DMS114 treated with DMSO at 0.1 percent for 48 hours (cell line): ENCODE data around the gene SMURF1.
"Not testable (repeated sequence)": the region's sequence is repeated elsewhere in the genome, so short reads cannot be mapped to it uniquely, and the experiment has no call there.

Experiments
- DNase-seq: peaks from one replicate; lab custom pipeline; 2025; ENCODE audit not compliant: unreplicated experiment; lab: John Stamatoyannopoulos, UW

The SMURF1 gene

DNA sequence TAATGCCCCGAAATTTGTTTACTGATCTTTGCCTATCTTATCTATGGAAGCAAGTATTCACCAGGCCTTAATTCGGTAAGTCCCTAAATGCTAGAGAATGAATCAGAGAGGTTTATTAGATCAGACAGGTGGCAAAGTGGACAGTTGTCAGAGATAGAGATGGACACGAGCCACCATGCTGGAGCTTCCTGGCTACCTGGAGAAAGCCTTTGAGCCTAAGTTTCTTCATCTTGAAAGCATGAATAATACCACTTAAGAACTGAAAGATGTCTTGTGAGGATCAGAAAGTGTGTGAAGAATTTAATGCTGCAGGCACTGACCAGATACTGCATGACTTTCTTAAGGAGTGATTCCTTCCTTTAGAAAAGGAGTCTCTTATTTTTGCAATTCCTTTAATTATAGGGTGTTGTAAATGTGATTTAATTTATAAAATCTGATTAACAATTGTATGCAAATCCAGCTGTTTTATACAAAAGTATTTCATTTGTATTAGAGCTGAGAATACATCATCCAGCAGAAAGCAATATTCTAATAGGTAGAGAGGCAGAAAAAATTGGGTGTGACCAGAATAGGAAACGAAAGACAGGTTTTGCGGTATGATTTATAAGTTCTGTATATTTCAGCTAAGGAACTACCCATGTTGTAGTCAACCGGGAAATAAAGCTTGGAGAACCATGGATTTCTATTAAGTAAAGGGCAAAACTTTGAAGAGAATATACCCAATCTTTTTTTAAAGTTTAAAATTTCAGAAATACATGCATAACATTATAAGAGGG, 82.7 kb downstream of the SMURF1 start:
- no peak for DNase-seq

GRCh38 chr7:99054781-99055180, 89.1 kb downstream of the SMURF1 start:
- no peak for DNase-seq

GRCh38 chr7:99050971-99051370, 92.9 kb downstream of the SMURF1 start:
- DNase-seq = no peak

DNA sequence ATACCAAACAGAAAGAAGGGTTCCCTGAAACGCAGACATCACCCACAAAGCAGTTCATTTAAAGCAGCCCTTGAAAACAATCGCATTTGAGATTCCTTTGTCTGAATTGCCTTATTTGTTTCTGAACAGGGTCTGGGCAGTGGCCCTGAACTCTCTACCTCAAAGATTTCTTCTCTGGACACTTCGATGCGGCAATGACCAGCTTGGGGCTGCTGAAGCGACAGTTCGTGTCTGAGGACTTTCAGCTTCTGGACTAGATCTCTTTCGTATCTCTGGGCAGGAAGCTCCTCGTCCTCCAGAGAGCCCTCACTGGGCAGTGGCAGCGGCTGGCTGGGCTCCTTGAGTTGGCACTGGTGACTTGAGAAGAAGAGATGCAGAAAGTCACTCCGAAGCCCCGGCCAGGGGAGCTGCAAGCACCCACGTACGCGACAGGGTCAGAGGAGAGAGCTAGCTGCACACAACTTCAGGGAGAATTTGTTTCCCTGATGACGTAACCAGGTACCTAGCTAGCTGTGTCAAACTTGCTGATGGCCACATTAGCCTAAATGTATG, 96.3 kb downstream of the SMURF1 start:
- no peak for DNase-seq

GRCh38 chr7:99046722-99047121, 97.2 kb downstream of the SMURF1 start:
- DNase-seq = no peak

- DNase-seq = not testable (repeated sequence)
These were observed 97.6 kb downstream of the SMURF1 start for GRCh38 chr7:99046262-99046661.

DNA sequence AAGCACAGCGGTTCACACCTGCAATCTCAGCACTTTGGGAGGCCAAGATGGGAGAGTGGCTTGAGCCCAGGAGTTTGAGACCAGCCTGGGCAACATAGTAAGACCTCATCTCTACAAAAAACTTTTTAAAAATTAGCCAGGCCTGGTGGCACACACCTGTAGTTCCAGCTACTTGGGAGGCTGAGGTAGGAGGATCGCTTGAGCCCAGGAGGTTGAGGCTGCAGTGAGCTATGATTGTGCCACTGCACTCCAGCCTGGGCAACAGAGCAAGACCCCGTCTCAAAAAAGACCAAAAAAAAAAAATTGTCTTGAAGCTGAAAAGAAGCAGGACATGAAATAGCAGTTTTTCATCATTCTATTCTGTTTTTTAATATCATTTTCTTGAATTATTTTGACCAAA, 99.0 kb downstream of the SMURF1 start:
- DNase-seq = not testable (repeated sequence)

DNA sequence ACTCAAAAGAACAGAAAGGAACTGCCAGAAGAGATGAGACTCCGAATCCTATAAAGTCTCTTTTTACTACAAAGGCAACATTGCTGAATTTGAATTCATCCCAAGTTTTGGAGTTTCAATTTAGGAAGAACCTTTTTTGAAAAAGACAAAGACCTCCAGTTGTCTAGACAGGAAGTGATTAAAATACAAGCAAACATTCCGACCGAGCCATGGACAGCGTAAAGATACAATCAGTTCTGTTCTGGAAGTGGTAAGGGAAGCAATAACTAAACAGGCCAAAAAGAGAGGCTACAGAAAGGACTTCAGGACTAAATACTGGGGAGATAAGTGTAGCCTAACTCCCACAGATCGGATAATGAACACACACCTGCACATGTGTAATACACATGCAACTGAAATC, 101.0 kb downstream of the SMURF1 start:
- DNase-seq = no peak

DNA sequence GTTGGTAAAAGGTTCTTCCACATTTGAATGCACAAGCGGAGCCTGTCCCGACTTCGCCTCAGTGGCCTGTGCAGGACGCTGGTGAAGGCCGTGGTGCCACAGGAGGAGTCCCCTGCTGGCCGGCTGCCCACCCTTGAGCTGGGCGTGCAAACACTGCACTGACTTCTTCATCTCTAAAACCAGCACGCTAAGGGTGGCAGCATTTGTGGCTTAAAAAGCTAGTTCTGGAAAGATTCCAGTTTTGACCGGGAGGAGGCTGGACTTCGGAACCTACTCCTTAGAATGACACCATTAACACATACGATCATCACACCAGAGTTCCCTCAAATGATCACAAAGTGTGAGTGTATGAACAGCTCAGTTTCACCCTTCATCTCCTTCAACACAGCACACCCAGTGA, 102.4 kb downstream of the SMURF1 start:
- no peak for DNase-seq

- DNase-seq = peak; percentile 39
These were observed 103.6 kb downstream of the SMURF1 start for GRCh38 chr7:99040104-99040958.

DNA sequence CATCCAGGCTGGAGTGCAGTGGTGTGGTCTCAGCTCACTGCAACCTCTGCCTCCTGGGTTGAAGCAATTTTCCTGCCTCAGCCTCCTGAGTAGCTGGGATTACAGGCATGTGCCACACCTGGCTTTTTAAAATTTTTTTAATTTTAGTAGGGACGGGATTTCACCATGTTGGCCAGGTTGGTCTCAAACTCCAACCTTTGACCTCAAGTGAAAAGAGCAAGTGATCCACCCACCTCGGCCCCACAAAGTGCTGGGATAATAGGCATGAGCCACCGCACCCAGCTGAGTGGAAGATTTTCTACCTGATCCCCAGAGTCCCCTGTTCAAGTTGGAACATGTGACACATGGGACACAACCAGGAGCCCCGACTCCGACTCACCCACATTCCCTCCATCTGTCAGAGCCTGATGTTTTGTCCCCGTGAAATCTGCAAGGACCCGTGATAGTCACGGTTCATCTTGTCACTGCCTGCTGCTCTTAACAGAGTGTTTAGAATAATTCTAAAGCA, 104.5 kb downstream of the SMURF1 start:
- DNase-seq = no peak

DNA sequence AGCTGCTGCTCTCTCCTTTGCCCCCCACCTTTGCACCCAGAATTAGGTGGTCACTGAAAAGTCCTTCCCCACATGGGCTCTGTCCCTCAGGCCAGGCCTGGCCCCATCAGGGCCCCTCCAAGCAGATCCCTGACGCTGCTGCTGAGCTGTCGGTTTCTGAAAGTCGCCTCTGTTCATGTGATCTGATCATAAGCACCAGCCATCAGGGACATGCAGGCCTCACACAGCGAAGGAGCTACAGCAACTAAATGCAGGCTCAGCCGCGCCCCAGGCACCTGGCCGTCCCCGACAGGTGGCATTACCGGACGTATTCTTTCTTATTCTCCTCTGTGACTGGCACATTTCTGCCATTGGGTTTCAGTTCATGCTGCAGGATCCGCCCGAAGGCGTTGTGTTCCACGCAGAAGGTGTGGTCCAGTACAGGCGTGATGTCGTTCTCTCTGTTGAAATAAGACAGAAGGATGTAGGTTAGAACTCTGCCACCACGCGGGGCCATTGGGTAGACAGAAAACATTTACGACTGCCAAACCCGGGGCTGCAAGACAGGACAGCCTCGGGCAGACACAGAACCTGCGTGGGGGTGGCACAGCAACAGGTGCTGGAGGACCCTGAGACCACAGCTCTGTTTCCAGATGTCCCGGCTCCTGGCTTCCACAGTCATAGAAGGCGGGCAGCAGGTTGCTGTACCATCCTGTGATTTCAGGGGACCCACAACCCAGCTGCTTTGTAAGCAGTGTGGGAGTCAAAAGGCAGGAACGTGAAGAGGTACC, 105.6 kb downstream of the SMURF1 start:
- no peak for DNase-seq

DNA sequence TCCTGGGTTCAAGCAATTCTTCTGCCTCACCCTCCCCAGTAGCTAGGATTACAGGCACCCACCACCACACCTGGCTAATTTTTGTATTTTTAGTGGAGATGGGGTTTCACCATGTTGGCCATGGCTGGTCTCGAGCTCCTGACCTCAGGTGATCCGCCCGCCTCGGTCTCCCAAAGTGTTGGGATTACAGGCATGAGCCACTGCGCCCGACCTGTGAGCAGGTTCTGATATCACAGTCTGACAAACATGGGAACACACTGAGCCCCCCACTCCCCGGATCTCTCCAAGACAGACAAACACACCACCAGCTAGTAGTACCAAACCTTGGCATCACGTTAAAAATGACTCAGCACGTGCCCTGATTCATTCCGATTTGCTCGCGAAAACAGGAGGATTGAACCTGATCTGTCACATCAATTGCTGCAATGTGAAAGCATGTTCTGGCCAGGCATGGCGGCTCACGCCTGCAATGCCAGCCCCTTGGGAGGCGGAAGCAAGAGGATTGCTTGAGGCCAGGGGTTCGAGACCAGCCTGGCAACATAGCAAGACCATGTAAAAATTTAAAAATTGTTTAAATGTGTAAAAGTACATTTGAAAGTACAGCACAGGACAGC, 106.5 kb downstream of the SMURF1 start:
- DNase-seq = no peak

DNA sequence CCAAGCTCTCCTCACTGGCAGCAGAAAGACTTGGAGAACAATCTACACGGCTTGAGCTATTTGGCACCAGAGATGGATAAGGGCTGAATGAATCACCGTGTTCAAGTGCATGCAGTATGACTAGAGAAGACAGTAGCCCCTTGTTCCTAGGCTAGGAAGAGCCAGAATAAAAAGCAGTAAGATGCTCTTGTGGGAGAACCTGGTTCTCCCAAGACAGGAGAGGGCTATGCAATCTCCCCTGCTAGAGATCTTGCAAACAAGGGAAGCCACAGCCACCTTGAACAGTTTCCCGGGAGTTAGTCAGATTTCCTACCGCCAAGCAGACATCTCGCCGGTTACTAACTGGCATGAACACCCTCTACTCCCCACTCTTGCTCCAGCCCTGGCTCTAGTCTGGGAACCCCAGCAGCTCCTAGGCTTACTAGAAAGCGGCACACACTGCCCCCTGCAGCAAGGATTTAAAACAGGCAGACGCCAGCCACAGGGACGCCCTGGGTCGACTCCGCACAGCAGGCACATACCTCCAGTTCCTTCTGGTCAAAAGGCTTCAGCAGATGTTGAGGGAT, 107.3 kb downstream of the SMURF1 start:
- peak; percentile 11 for DNase-seq

- no peak for DNase-seq
These were observed 108.0 kb downstream of the SMURF1 start for GRCh38 chr7:99035723-99036545.

DNA sequence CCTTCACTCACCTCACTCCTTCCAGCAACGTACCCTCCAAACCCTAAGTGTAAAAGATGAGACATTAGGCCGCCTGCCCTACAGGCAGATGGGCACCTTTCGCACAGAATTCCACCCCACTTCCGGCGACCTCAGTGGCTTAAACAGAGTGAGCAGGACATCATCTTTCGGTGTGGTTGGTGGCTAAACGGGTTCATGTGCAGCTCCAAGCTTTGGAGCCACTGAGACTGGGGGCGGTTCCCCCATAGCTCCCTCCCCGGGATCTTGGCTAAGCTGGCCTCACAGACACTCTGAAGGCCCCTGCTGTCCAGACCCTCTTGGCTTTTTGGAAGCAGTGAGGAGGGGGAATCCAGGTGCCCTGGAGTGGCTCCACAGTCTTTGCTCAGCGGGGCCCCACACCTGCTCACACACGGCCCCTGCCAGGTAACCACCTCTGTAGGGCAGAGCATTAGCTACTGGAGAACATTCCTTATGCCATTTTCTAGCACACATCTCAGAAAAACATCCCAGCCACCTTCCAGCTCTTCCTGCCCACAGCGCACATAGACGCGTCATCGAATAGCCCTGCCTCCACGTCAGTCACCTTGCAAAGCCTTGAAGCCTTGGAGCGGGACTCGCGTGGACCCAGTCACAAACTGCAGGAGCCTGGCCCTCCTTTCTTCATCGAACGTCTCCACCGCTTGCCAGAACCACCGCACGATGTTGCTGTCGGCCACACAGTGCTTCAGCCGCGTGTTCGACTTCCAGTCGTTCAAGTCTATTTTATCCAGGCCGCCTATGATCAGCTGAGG, 108.8 kb downstream of the SMURF1 start:
- no peak for DNase-seq

DNA sequence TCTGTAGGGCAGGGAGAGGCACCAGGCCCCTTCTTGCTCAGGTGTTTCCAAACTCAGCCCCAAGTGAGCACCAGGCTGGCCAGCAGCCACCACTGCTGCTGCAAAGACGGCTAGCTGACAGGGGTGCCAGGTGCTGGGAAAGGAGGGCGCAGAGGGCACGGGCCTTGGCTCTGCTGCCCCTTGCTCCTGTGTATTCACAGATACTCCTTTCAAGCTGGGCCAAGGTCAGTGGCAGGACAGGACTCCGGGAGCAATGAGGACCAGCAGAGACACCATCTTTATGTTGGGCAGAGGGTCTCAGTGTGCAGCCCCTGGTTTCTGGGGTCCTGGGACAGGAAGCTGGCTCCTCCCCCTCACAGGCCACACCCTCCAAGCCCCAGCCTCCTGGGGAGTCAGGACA, 110.1 kb downstream of the SMURF1 start:
- no peak for DNase-seq

DNA sequence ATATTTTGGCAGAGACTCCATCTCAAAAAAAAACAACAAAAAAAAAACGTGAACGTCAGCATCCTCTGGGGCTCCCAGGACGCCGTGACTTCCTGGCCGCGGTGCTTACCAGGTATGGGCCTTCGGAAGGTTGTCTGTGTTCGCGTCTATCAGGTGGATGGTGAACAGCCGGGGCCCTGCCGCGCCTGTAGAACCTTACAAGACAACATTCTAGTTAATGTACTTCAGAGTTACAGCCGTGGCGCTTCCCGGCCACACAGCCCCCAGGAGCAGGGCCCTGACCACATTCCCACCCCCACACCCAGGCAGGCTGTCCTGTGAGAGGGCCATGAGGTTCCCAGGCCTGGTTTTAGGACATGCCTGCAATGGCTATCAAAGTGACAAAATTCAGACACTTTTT, 111.0 kb downstream of the SMURF1 start:
- DNase-seq = no peak

DNA sequence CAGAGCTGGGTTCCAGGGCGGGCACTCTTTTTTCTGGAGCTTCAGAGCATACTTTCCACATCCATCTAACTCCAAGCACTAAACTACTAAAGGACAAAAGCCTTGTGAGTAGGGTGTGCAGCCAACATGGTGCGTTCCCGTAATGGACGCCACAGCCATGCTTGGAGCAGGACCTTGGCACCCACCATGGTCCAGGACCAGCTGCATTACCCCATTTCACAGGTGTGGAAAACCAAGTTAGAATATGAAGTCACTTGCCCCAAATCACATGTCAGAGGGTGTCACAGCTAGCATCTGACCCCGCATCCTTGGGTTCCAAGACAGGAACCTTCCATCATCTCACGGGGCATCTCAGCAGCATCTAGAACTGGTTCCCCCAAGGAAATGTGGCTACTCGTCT, 112.4 kb downstream of the SMURF1 start:
- no peak for DNase-seq
